ENCODE measurements around the gene SLC22A2.

The SLC22A2 gene

GRCh38 chr6:160269771-160270170, 11.2 kb upstream of the SLC22A2 start:
- H4K20me1 ChIP-seq (ENCODE audit: insufficient read depth, low read length): no peaks in the 10 kb centered on the region
- H3K4me1 ChIP-seq (ENCODE audit: insufficient read depth, low read length): no peaks in the 10 kb centered on the region
- no peaks in the 10 kb centered on the region for H3K27me3 ChIP-seq (ENCODE audit: insufficient read depth, low read length, poor library complexity)
- H3K36me3 ChIP-seq (ENCODE audit: insufficient read depth, low read length): no peaks in the 10 kb centered on the region
- no peaks in the 10 kb centered on the region for H3K9me3 ChIP-seq (ENCODE audit: insufficient read depth, low read length, severe bottlenecking)
- TF ChIP-seq EZH2 (IDR thresholded peaks at IDR 0.05; ENCODE audit: borderline replicate concordance, low read depth, low read length, severe bottlenecking) (no peak), CTCF (IDR thresholded peaks at IDR 0.05; ENCODE audit: borderline replicate concordance, extremely low read depth, low read length, poor library complexity, severe bottlenecking) (no peak)
- H3K4me3 ChIP-seq (ENCODE audit: low read depth in 1 of 2, low read length in 2 of 2): no peak overlapping the region
- no peaks in the 10 kb centered on the region for H3K79me2 ChIP-seq (ENCODE audit: insufficient read depth, low read length)
- DNase-seq (no peak), ATAC-seq (ENCODE audit: insufficient read depth, low read depth) (no peak)
- H3K9ac ChIP-seq (ENCODE audit: low read depth, low read length): no peak overlapping the region
- no peak overlapping the region for H3K27ac ChIP-seq (ENCODE audit: low read length)
- H3K4me2 ChIP-seq (ENCODE audit: insufficient read depth, low read length): no peak overlapping the region
- H2AFZ ChIP-seq (ENCODE audit: low read depth, low read length): no peak overlapping the region

GRCh38 chr6:160269023-160269521, 10.5 kb upstream of the SLC22A2 start:
- no peak overlapping the region for H3K9ac ChIP-seq (ENCODE audit: low read depth, low read length)
- no peak overlapping the region for H3K4me2 ChIP-seq (ENCODE audit: insufficient read depth, low read length)
- H4K20me1 ChIP-seq (ENCODE audit: insufficient read depth, low read length): no peaks in the 10 kb centered on the region
- H3K4me3 ChIP-seq (ENCODE audit: low read depth in 1 of 2, low read length in 2 of 2): no peak overlapping the region
- no peaks in the 10 kb centered on the region for H3K36me3 ChIP-seq (ENCODE audit: insufficient read depth, low read length)
- DNase-seq (no peak), ATAC-seq (ENCODE audit: insufficient read depth, low read depth) (no peak)
- H3K27me3 ChIP-seq (ENCODE audit: insufficient read depth, low read length, poor library complexity): no peaks in the 10 kb centered on the region
- H3K4me1 ChIP-seq (ENCODE audit: insufficient read depth, low read length): no peaks in the 10 kb centered on the region
- no peaks in the 10 kb centered on the region for H3K79me2 ChIP-seq (ENCODE audit: insufficient read depth, low read length)
- TF ChIP-seq CTCF (IDR thresholded peaks at IDR 0.05; ENCODE audit: borderline replicate concordance, extremely low read depth, low read length, poor library complexity, severe bottlenecking) (no peak), EZH2 (IDR thresholded peaks at IDR 0.05; ENCODE audit: borderline replicate concordance, low read depth, low read length, severe bottlenecking) (no peak)
- no peak overlapping the region for H3K27ac ChIP-seq (ENCODE audit: low read length)
- no peaks in the 10 kb centered on the region for H3K9me3 ChIP-seq (ENCODE audit: insufficient read depth, low read length, severe bottlenecking)
- no peak overlapping the region for H2AFZ ChIP-seq (ENCODE audit: low read depth, low read length)

GRCh38 chr6:160267102-160267501, 8.5 kb upstream of the SLC22A2 start:
- Histone ChIP-seq H2AFZ (ENCODE audit: low read depth, low read length) (no peak overlapping the region), H3K4me2 (ENCODE audit: insufficient read depth, low read length) (no peak overlapping the region), H3K9ac (ENCODE audit: low read depth, low read length) (no peak overlapping the region), H3K4me1 (ENCODE audit: insufficient read depth, low read length) (no peaks in the 10 kb centered on the region), H3K27me3 (ENCODE audit: insufficient read depth, low read length, poor library complexity) (peaks cover 4% of the 10 kb centered on the region), H3K27ac (ENCODE audit: low read length) (no peak overlapping the region), H3K9me3 (ENCODE audit: insufficient read depth, low read length, severe bottlenecking) (no peaks in the 10 kb centered on the region), H3K79me2 (ENCODE audit: insufficient read depth, low read length) (no peaks in the 10 kb centered on the region), H4K20me1 (ENCODE audit: insufficient read depth, low read length) (no peaks in the 10 kb centered on the region), H3K36me3 (ENCODE audit: insufficient read depth, low read length) (no peaks in the 10 kb centered on the region), H3K4me3 (ENCODE audit: low read depth in 1 of 2, low read length in 2 of 2) (no peak overlapping the region)
- ATAC-seq (ENCODE audit: insufficient read depth, low read depth): no peak
- no peak for DNase-seq
- no peak for TF ChIP-seq CTCF (IDR thresholded peaks at IDR 0.05; ENCODE audit: borderline replicate concordance, extremely low read depth, low read length, poor library complexity, severe bottlenecking)
- no peak for TF ChIP-seq EZH2 (IDR thresholded peaks at IDR 0.05; ENCODE audit: borderline replicate concordance, low read depth, low read length, severe bottlenecking)

Data from DND-41 (cell line).